PFSK-1 (cell line): ENCODE data around the gene SYTL5.

Experiments
- FOXP2 ChIP-seq: optimal IDR thresholded peaks from 2 replicates; pipeline ENCODE3; 2011; ENCODE audit warnings: borderline replicate concordance, control low read depth, inconsistent platforms; ENCODE audit not compliant: insufficient read depth; ENCODE audit errors: extremely low read length, extremely low read depth
- POLR2AphosphoS5 ChIP-seq: IDR thresholded peaks from 2 replicates; pipeline ENCODE4 v1.6.1; 2012; ENCODE audit warnings: low read depth, mild to moderate bottlenecking, control low read depth, low read length, moderate library complexity
- SIN3A ChIP-seq: IDR thresholded peaks from 2 replicates; pipeline ENCODE4 v1.6.1; 2012; ENCODE audit warnings: mild to moderate bottlenecking, low read length, moderate library complexity, borderline replicate concordance; ENCODE audit not compliant: insufficient read depth
- TAF1 ChIP-seq: IDR thresholded peaks from 2 replicates; pipeline ENCODE4 v1.6.1; 2012; ENCODE audit warnings: low read length, control low read depth, borderline replicate concordance; ENCODE audit not compliant: insufficient read depth
- TF ChIP-seq, protein P1 (sequence below), 2 experiments: IDR thresholded peaks; 2 replicates each; pipeline versions ENCODE4 v1.6.1 to v1.8.0; 2011 to 2012; ENCODE audit warnings: low read depth in 2 of 2, low read length in 2 of 2, control low read depth in 1 of 2, inconsistent platforms in 1 of 2, mild to moderate bottlenecking in 1 of 2, moderate library complexity in 1 of 2; ENCODE audit not compliant: insufficient read depth in 1 of 2

The SYTL5 gene

DNA sequence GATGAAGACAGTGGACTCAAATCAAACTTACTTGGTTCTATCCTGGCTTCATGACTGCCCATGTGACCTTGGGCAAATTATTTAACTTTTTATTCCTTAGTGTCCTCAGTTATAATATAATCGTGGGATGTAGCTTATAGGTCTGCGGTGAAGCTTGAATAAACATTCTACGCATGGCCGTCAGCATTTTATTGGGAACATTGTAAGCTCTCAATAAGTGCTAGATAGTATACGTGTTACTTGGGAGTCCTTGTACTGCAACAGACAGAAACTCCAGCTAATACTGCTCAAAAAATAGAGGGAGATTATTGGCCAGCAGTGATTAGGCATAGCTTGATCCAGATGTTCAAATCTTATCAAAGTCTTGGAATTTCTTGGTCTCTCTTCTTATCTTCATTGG is 104.8 kb downstream of the SYTL5 start:
- TF ChIP-seq, protein P1, sequence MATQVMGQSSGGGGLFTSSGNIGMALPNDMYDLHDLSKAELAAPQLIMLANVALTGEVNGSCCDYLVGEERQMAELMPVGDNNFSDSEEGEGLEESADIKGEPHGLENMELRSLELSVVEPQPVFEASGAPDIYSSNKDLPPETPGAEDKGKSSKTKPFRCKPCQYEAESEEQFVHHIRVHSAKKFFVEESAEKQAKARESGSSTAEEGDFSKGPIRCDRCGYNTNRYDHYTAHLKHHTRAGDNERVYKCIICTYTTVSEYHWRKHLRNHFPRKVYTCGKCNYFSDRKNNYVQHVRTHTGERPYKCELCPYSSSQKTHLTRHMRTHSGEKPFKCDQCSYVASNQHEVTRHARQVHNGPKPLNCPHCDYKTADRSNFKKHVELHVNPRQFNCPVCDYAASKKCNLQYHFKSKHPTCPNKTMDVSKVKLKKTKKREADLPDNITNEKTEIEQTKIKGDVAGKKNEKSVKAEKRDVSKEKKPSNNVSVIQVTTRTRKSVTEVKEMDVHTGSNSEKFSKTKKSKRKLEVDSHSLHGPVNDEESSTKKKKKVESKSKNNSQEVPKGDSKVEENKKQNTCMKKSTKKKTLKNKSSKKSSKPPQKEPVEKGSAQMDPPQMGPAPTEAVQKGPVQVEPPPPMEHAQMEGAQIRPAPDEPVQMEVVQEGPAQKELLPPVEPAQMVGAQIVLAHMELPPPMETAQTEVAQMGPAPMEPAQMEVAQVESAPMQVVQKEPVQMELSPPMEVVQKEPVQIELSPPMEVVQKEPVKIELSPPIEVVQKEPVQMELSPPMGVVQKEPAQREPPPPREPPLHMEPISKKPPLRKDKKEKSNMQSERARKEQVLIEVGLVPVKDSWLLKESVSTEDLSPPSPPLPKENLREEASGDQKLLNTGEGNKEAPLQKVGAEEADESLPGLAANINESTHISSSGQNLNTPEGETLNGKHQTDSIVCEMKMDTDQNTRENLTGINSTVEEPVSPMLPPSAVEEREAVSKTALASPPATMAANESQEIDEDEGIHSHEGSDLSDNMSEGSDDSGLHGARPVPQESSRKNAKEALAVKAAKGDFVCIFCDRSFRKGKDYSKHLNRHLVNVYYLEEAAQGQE (IDR thresholded peaks at IDR 0.05; ENCODE audit: insufficient read depth in 1 of 2, low read depth in 2 of 2, low read length in 2 of 2) = no peak
- TF ChIP-seq TAF1 = no peak
- TF ChIP-seq FOXP2 = no peak
- no peak for TF ChIP-seq POLR2AphosphoS5
- TF ChIP-seq SIN3A = no peak

DNA sequence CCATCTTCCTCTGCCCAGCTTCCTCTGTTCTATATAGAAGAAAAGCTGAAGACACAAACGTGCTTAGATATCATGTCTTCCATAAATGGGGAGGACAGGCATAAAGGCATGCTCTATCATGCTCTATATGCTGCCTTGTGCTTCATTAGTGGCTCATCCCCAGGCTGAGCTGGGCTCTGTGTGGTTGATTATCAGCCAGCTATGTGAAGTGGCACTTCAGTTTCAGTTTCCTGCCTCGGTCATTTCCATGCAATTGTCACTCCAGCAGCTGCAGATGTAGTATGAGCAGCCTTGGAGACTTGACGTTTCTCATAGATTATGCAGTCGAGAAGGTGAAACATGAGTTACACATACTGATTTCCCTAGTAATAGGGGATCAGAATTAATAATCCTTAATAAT is 106.2 kb downstream of the SYTL5 start:
- TF ChIP-seq, protein P1 (IDR thresholded peaks at IDR 0.05; ENCODE audit: insufficient read depth in 1 of 2, low read depth in 2 of 2, low read length in 2 of 2) = no peak
- TF ChIP-seq FOXP2 (no peak), SIN3A (no peak), TAF1 (no peak), POLR2AphosphoS5 (no peak)

DNA sequence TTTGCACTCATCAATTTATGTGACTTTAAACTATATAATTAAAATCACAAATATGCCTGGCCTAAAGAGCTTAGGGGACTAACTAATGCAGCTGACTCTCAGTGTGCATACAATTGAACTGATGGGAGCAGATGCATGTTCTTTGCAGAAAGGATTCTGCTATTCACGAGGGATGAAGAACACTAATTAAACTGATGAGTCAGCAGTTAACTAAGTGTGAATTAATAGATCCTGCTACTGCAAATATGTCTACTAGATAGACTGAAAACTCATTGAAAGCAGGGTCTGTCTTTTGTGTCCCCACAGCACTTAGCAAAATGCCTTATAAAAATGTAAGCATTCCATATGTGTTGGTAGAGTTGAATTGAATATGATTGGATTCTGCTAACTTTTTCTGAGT is 110.4 kb downstream of the SYTL5 start:
- TF ChIP-seq FOXP2 (no peak), TAF1 (no peak), POLR2AphosphoS5 (no peak), SIN3A (no peak)
- TF ChIP-seq, protein P1 (IDR thresholded peaks at IDR 0.05; ENCODE audit: insufficient read depth in 1 of 2, low read depth in 2 of 2, low read length in 2 of 2) = no peak

DNA sequence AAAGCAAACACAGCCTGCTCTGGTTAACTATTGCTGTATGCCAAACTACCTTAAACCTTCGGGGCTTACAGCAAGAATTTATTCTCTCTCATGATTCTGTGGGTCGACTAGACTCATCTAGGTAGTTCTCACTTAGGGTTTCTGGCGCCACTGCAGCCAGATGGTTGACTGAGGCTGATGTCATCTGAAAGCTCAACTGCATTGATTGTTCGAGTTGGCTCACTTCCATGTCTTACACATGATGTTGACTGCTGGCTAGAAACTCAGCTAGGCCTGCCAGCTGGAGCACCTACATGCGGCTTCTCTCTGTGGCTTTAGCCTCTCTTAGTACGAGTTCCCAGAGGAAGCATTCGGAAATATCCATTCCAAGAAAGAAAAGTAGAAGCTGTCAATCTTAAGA is 111.1 kb downstream of the SYTL5 start:
- no peak for TF ChIP-seq FOXP2
- TF ChIP-seq POLR2AphosphoS5 = no peak
- TF ChIP-seq TAF1 = no peak
- TF ChIP-seq, protein P1 (IDR thresholded peaks at IDR 0.05; ENCODE audit: insufficient read depth in 1 of 2, low read depth in 2 of 2, low read length in 2 of 2) = no peak
- TF ChIP-seq SIN3A = no peak

DNA sequence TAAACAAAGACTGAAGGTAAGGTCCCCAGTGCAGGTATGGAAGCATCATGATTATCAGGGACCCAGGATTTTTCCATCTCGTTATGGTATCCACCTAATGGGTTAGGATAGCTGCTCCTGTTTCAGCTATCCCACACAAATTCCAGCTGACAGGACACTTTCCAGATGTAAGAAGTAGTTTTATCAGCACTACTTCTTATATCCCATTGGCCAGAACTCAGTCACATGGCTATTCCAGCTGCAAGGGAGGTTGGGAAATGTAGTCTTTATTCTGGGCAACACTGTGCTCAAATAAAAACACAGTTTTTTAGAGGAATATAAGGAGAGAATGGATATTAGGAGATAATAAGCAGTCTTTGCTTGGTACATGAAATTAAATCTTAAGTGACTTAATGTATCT is 117.6 kb downstream of the SYTL5 start:
- TF ChIP-seq, protein P1 (IDR thresholded peaks at IDR 0.05; ENCODE audit: insufficient read depth in 1 of 2, low read depth in 2 of 2, low read length in 2 of 2) = no peak
- no peak for TF ChIP-seq POLR2AphosphoS5
- no peak for TF ChIP-seq SIN3A
- TF ChIP-seq FOXP2 = no peak
- no peak for TF ChIP-seq TAF1
